ENCODE measurements around the gene PILRA.
A peak's percentile ranks its signal among the peaks of the same experiment; 100 is the strongest.
"Not testable (repeated sequence)": the region's sequence is repeated elsewhere in the genome, so short reads cannot be mapped to it uniquely, and the experiment has no call there.

PILRA gene

GRCh38 chr7:100434297-100435144 is 61.2 kb downstream of the PILRA start:
- no peak for DNase-seq (ENCODE audit: low read depth)

DNA sequence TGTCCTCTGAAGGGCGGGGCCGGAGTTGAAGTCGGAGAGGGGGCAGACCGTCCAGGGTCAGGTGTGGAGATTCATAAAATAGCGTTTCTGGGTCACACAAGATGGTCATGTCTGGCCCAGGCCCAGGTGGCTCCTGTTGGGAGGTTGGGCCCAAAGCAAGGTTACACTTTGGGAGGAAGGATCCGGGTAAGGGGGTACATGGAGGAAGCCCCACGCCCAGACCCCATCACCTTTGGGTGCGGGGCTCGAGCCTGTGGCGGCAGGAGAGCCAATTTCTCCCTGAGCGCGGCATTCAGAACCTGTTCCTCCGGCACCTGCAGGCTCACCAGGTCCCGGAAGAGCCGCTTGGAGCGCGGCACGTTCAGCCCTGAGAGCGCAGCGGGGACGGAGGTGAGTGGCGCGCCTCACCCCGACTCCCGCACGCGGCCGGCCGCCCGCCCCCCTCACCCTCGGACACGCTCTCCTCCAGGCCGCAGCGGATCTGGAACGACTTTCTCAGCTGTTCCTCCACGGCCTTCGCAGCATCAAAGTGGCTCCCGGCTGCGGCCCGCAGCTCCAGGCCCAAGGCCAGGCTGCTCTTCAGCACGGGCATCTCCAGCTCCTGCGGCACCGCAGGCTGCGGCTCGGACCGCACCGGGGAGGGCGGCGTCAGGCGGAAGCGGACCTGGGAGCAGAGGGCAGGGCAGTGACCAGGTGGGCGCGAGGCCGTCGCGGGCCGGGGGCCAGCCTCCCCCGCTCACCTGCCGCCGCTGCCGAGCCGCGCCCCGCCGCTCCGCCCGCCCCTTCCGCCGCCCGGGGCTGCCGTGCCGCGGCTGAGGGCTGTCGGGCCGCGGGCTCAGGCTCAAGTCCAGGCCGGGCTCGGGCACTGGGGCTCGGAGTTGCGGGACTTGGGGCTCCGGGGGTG is 62.4 kb downstream of the PILRA start:
- DNase-seq (ENCODE audit: low read depth), result peak; percentile 27

DNA sequence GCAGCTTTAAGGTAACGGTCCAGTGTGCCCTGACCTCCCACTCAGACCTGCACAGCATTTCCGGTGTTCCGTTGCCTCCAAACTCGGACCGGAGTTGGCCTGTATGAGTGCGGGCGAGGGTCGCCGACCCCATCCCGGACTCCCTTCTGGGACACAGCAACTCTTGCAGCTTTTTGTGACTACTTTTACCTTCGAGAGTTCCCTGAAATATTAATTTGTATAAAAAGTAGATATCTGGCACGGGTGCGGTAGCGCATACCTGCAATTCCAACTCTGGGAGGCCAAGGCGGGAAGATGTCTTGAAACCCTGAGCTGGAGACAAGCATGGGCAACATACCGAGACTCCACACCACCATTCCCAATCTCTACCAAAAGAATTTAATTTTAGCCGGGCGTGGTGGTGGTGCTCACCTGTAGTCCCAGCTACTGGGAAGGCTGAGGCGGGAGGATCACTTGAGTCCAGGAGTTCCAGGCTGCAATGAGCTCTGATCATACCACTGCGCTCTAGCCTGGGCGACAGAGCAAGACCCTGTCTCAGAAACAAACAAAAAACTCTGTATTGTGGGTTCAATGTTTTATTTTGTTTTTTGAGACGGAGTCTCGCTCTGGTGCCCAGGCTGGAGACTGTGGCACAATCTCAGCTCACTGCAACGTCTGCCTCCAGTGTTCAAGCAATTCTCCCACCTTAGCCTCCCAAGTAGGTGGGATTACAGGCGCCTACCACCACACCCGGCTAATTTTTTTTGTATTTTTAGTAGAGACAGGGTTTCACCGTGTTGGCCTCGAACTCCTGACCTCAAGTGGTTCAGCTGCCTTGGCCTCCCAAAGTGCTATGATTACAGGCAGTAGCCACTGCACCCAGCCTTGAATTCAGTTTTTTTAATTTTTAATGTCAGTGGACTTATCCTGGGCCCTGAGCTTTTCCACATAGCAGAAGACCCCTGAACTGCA is 64.1 kb downstream of the PILRA start:
- DNase-seq (ENCODE audit: low read depth), result no peak

DNA sequence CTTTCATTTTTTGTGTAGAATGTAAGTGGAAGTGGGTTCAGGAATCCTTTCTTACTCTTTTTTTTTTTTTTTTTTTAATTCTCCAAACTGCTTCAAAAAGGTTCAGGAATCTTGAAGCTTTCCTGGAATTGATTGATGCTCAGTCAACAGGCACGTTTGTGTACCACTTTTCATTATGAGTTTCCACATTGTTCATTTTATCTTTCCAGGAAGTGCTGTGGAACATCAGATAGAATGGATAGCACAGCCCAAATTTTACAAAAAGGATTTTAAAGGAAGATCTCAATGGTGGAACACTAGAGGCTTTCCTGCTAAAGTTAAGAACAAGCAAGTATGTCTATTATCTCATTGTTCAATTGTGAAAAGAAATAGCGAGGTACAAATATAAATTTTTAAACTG is 64.9 kb downstream of the PILRA start:
- DNase-seq (ENCODE audit: low read depth), result no peak

GRCh38 chr7:100438731-100439130 is 65.4 kb downstream of the PILRA start:
- DNase-seq (ENCODE audit: low read depth), result not testable (repeated sequence)

GRCh38 chr7:100439244-100439643 is 66.0 kb downstream of the PILRA start:
- not testable (repeated sequence) for DNase-seq (ENCODE audit: low read depth)

DNA sequence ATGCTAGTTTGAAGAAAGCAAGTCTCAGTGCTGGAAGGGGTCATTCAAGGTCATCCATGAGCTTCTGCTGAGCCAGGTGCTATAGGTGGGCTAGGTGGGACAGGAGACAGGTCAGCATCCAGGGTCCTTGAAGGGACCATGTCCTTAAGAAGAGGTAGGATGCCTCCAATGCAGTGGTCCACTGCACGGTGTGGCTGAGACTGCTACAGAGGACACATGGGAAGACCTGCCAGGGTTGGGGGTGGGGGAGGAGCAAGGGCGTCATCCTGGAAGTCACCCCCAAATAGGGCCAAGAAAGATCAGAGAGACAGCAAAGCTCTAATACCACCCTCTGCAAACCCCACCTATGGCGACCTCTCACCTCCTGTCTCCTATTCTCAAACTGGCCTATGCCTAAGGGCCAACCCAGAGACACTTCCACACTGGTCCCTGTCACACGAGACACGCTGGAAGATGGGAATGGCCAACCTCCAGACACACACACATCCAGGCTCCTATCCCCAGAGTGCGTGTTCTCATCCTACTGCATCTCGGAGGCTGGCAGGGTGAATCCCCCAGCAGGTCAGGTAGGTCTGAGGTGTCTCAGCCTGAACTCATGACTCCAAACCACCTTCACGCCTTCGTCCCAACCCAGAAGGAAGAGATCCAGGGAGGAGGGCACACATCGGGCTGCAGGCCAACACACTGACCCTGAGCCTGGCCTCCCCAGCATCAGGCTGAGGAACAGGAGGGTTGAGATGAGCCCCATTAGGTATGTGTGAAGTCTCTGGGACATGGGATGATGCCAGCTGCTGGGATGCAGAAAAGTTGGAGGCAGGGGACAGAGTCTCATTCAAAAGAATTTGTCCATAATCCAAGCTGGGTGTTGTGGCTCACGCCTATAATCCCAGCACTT is 68.6 kb downstream of the PILRA start:
- DNase-seq (ENCODE audit: low read depth), result no peak

DNA sequence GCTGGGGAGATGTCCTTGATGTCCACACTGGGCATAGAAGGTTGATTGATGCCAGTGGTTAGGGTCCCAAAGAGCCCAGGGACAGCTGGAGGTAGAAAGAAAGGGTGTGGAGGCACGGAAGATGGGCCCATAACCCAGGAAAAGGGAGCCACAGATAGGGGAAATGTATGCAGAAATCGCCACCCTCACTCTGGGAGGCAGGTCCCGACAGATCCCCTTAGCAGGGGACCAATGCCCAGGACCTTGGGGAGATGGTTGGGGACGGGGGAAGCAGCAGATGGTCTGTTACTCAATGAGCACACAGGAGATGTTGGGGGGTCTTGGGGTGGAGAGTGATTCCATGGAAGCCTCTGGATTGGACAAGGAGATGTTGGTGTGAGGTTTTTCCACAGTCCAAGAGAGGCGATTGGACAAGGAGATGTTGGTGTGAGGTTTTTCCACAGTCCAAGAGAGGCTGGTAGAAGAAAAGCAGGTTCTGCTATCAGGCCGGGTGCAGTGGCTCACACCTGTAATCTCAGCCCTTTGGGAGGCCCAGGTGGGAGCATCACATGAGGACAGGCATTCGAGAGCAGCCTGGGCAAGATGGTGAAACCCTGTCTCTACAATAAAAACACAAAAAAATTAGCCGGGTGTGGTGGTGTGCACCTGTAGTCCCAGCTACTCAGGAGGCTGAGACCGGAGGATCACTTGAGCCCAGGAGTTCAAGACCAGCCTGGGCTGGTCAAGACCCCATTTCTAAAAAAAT is 70.0 kb downstream of the PILRA start:
- DNase-seq (ENCODE audit: low read depth), result no peak

DNA sequence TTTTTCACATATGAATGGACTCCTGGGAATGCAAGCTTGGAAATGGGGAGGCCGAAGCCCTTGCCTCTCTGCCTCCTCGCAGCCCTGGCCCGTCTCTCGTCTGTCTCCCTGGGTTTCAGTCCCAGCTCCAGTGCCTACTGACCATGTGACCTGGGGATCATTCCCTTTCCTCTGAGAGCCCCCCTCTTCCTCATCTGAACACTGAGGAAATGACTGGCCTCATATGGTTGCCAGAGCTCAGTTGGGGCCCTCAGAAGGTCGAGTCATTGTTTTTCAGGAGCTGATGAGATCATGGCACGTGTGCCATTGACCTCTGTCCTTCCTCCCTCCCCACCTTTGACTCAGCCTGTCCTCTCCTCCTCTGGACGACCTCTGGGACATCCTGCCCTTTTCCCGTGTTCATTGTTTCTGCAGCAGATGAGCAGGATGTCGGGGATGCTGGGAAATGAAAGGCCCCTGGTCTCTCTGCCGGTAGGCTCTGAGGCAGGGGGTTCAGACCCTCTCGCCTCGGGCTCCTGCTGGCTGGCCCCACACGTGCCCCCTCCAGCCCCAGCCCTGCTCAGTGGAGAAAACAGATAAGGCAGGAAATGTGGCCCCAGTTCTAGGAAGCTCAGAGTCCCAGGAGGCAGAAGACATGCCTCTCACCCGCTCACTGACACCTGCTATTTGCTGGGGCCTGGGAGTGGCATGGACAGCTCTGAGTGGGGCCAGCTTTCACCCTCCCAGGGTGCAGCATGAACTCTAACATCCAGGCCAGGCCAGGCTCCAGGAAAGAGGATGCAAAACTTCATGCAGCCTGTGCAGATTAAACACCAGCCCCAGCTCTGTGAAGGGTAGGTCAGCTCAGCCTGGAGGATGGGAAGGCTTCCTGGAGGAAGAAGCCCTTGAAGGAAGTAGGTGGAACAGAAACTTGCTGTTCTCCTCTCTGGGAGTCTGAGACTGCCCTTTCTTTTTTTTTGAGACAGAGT is 71.3 kb downstream of the PILRA start:
- no peak for DNase-seq (ENCODE audit: low read depth)

DNA sequence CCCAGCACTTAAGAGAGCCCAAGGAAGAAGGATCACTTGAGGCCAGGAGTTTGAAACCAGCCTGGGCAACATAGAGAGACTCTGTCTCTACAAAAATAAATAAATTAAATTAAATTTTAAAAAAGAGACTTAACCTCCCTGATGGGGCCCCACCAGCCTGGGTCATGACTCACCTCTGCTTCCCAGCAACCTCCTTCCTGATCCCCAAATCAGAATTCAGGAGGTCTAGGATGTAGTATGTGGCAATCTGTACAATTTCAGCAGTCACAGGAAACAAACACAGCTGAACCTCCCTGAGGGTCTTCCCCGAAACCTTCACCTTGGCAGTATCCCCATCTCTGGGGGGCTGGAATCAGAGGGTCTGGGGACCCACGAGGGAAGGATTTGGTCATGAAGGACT is 72.8 kb downstream of the PILRA start:
- DNase-seq (ENCODE audit: low read depth), result no peak

DNA sequence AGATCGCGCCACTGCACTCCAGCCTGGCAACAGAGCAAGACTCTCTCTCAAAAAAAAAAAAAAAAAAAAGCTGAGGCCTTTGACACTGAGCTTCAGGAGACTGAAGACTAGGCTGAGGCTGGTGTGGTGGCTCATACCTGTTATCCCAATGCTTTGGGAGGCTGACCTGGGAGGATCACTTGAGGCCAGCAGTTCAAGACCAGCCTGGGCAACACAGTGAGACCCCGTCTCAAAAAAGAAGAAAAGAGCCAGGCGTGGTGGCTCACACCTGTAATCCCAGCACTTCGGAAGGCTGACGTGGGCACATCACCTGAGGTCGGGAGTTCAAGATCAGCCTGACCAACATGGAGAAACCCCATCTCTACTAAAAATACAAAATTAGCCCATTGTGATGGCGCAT is 74.1 kb downstream of the PILRA start:
- not testable (repeated sequence) for DNase-seq (ENCODE audit: low read depth)

- no peak for DNase-seq (ENCODE audit: low read depth)
Observed at GRCh38 chr7:100449190-100449795, 76.0 kb downstream of the PILRA start.
